GM12878 (cell line): ENCODE data around the gene CHST8. TPM values are rescaled to one million over a fixed set of nuclear protein-coding genes. Genes with fewer than 3 reads are reported as not detected.

ENCODE experiments used
- PBX3 ChIP-seq: IDR thresholded peaks from 2 replicates; pipeline ENCODE4 v1.6.1; 2011; ENCODE audit warnings: mild to moderate bottlenecking, low read depth, low read length, moderate library complexity; ENCODE audit not compliant: insufficient replicate concordance
- RAD51 ChIP-seq: fragments of 450-650 bp; IDR thresholded peaks from 2 replicates; pipeline ENCODE4 v1.6.1; 2016; ENCODE audit warnings: moderate library complexity, mild to moderate bottlenecking, inconsistent platforms
- RB1 ChIP-seq: fragments of 450-650 bp; formaldehyde crosslinking; IDR thresholded peaks from 2 replicates; pipeline ENCODE4 v1.6.1; 2017; ENCODE audit warnings: mild to moderate bottlenecking, borderline replicate concordance
- REST ChIP-seq: IDR thresholded peaks from 2 replicates; pipeline ENCODE4 v1.6.1; 2012; ENCODE audit warnings: mild to moderate bottlenecking, low read depth, low read length
- SMARCA5 ChIP-seq: fragments of 450-650 bp; IDR thresholded peaks from 2 replicates; pipeline ENCODE4 v1.6.1; 2017; ENCODE audit warnings: mild to moderate bottlenecking
- SREBF1 ChIP-seq: IDR thresholded peaks from 2 replicates; pipeline ENCODE4 v1.6.1; 2012; ENCODE audit warnings: mild to moderate bottlenecking, low read length
- ZNF622 ChIP-seq: fragments of 450-650 bp; IDR thresholded peaks from 2 replicates; pipeline ENCODE4 v1.6.1; 2017; ENCODE audit warnings: mild to moderate bottlenecking, inconsistent platforms
- ZNF687 ChIP-seq: fragments of 450-650 bp; IDR thresholded peaks from 2 replicates; pipeline ENCODE4 v1.6.1; 2017; ENCODE audit warnings: mild to moderate bottlenecking, moderate library complexity
- polyA plus RNA-seq, 11 experiments: library from polyadenylated mRNA; depleted of rRNA in 4 of 11; unstranded in 6 of 11; stranded (reverse) in 5 of 11; fragments of >200 nt; fragmentation: Nextera tagmentation in 4 of 11; fragmentation: Illumina TruSeq in 1 of 11; extraction: Ambion mirVana in 4 of 11; extraction: Trizol in 1 of 11; gene quantifications; 1 replicate in 1 of 11; 2 replicates in 10 of 11; pipeline versions ENCODE4 v1.2.1 to v1.2.3, GENCODE V29; 2011 to 2016; ENCODE audit warnings: inconsistent platforms in 2 of 11, missing spikeins in 2 of 11, low read depth in 1 of 11
- total RNA-seq, 4 experiments: library from RNA; depleted of rRNA in 3 of 4; stranded (reverse); fragments of >200 nt in 3 of 4; fragmentation: Illumina TruSeq in 1 of 4; extraction: Trizol in 1 of 4; gene quantifications; 2 replicates each; pipeline versions ENCODE4 v1.2.1 to v1.2.3, GENCODE V29; 2013 to 2021

CHST8 gene
- total and polyA plus RNA-seq, 10 of the 15 experiments (the other 5 are each of a cell fraction or from before 2014, with no cell fraction given) = 0.06 TPM; not detected in 9

- no peak for TF ChIP-seq ZNF687
- no peak for TF ChIP-seq RAD51
- TF ChIP-seq SREBF1 = no peak
- TF ChIP-seq SMARCA5 = no peak
- TF ChIP-seq ZNF622 = no peak
- TF ChIP-seq RB1 = no peak
- no peak for TF ChIP-seq PBX3
- no peak for TF ChIP-seq REST
Observed at GRCh38 chr19:33752945-33753344, 131.2 kb downstream of the CHST8 start (continued).
